NCI-H510A treated with DMSO at 0.1 percent for 48 hours (cell line): Measurements from ENCODE around the gene IPO9.
"Not testable (repeated sequence)": the region's sequence is repeated elsewhere in the genome, so short reads cannot be mapped to it uniquely, and the experiment has no call there.

Experiments used
- DNase-seq: peaks from one replicate; lab custom pipeline; 2025; lab: John Stamatoyannopoulos, UW

The IPO9 gene

GRCh38 chr1:201809876-201810275, 19.1 kb upstream of the IPO9 start:
- no peak for DNase-seq

DNA sequence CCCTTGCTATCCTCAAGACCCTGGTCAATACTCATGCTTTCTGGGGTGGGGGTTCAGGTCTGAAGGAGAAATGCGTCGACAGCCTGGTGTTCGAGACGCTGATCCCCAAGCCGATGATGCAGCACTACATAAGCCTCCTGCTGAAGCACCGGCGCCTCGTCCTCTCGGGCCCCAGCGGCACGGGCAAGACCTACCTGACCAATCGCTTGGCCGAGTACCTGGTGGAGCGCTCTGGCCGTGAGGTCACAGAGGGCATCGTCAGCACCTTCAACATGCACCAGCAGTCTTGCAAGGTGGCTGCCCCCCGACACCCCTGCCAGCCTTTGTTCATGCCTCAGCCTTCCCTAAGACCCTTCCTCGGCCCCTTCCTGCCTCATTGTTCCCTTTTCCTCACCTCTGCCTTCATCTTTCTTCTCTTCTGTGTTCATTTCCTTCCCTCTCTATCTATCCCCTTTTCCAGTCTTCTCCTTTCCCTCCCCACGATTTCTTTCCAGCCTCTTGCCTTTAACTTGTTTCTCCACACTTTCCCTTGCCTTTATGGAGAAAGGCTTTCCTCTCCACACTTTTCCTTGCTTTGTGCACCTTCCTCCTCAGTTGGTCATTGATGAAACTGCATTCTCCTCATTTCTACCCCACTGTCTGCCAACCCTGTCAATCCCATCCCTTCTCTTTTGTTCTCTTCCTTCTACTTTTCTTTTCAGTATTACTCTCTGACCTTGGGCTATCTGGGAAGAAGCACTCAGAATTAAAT, 18.3 kb upstream of the IPO9 start:
- DNase-seq = no peak

- no peak for DNase-seq
Observed at GRCh38 chr1:201813226-201813625, 15.7 kb upstream of the IPO9 start.

DNA sequence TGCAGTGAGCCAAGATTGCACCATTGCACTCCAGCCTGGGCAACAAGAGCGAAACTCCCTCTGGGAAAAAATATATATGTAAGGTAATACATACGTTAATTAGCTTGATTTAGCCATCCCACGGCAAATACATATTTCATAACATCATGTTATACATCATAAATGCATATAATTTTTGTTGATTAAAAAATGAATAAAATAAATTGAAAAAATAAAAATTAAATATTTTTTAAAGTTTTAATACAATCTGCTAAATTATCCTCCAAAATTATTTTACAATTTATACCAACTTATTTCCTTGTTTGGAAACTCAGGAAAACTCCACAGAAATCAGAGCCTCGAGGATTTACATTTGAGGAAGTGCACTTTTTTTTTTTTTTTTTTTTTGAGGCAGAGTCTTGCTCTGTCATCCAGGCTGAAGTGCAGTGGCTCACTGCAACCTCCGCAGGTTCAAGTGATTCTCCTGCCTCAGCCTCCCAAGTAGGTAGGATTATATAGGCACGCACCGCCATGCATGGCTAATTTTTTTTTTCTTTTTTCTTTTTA, 12.6 kb upstream of the IPO9 start:
- DNase-seq = no peak

- DNase-seq = no peak
Observed at GRCh38 chr1:201818971-201819750, 9.8 kb upstream of the IPO9 start.

- DNase-seq = no peak
Observed at GRCh38 chr1:201820413-201820812, 8.5 kb upstream of the IPO9 start.

- no peak for DNase-seq
Observed at GRCh38 chr1:201825245-201825644, 3.7 kb upstream of the IPO9 start.

DNA sequence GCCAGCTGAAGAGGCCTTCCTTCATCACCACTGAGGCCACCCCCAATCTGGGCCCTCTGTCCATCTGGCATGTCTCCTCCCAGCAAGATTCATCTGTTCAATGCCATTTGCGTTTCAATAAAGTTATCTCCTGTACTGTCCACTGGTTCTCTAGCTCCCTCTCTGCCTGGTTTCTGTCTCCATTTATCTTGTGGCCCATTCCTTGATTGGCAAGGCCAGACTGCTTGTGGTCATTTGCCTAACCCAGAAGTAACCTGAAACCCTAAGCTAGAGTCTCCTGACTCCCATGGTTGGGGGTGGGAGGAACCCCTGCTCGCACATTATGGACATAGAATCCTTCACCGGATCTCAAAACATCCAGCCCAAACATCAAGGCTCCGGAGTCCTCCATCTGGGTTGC, 2.1 kb upstream of the IPO9 start:
- DNase-seq = peak; percentile 6

DNA sequence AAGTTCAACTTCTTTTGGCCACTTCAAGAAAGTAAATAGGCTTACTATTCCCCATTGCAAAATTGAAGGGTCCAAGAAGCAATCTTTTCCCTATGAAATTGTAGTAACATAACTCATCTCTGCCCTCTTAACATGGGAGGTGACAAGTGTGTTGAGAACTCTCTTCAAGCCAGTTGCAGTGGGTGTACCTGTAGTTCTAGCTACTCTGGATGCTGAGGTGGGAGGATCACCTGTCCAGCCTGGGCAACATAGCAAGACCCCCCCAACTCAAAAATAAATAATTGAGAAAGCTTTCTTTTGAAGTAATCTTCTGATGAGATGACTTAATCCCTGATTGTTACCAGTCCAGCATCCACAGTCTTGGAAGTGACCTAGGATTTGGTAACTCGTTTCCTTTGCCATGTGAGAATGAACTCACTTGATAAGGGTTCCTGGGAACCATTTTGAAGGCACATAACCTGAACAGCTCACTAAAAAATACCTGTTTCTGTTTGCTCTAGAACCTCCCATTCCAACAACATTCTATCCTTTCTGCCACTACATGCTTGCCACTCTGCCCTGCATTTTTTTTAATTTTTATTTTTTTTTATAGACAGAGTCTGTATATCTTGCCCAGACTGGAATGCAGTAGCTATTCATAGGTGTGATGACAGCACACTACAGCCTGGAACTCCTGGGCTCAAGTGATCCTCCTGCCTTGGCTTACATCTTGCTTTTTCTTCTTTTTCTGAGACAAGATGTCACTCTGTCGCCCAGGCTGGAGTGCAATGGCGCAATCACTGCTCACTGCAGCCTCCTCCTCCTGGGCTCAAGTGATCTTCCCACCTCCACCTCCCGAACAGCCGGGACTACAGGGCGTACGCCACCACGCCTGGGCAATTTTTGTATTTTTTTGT, 1.4 kb upstream of the IPO9 start:
- peak; percentile 5 for DNase-seq

DNA sequence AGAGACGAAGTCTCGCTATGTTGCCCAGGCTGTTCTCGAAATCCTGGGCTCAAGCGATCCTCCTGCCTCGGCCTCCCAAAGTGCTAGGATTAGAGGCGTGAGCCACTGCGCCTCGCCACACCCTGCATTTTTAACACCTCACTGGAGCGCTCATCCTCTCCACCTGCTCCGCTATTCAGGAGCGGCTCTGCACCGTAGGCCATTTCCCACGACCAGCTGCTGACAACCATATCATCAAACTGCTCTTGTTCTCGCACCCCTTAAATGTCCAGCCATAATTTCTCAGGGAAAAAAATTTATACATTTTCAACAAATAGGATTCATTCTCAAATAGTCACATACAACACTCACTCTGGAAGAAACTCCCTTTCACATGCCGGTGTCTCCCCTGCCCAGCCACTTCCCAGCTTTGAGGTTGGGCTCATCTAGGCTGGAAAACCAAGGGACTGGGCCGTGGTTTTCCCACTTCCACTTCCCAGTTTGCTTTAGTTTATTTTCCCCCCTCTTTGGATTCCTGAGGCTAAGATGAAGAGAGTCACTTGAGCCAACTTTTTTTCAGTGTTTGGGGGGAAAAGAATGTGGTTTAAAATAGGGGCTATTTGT, 639 bp upstream of the IPO9 start:
- peak; percentile 43 for DNase-seq

DNA sequence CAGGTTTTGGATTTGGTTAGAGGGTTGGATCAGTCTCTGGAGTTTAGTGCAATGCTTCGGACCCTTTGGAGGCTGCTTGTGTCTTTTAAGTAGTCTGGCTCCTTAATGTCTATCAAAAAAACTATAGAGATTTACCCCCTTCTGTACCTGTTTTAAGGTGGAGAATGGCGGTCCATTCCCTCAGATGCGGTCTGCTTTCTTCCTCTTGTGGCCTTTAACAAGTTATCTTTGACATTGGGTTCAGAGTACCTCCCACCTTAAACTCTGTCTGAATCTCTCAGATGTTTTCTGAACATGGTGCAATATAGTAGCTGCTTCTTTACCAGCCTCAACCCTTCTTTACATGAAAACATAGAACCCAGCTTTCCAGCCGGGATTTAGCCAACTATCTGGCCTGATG, 2.4 kb downstream of the IPO9 start:
- no peak for DNase-seq

- DNase-seq = no peak
Observed at GRCh38 chr1:201834621-201835020, 5.7 kb downstream of the IPO9 start.

- DNase-seq = no peak
Observed at GRCh38 chr1:201838381-201838780, 9.4 kb downstream of the IPO9 start.

DNA sequence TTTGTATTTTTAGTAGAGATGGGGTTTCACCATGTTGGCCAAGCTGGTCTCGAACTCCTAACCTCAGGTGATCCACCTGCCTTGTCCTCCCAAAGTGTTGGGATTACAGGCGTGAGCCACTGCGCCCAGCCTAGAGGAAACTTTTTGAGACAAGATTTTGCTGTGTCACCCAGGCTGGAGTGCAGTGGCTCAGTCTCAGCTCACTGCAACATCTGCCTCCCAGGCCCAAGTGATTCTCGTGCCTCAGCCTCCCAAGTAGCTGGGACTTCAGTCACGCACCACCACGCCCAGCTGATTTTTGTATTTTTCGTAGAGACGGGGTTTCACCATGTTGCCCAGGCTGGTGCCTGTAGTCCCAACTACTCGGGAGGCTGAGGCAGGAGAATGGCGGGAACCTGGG, 10.1 kb downstream of the IPO9 start:
- not testable (repeated sequence) for DNase-seq

GRCh38 chr1:201840055-201840454, 11.1 kb downstream of the IPO9 start:
- DNase-seq = no peak

DNA sequence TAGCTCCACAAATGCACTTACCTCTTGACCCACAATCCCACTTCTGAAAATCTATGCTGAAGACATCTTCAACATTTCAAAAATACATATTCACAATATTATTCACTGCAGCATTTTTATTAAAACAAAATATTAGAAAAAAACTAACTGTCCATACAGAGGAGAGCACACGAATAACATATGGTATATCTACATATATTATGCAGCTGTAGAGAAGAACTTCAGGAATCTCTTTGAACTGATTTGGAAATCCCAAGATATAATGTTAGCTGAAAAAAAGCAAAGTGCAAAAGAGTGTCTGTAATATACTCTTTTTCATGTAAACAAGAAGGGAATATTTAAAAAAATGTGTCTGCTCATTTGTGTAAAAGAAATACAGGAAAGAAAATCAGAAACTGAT, 11.5 kb downstream of the IPO9 start:
- no peak for DNase-seq

- no peak for DNase-seq
Observed at GRCh38 chr1:201841265-201841912, 12.4 kb downstream of the IPO9 start.

- no peak for DNase-seq
Observed at GRCh38 chr1:201842472-201843027, 13.6 kb downstream of the IPO9 start.

DNA sequence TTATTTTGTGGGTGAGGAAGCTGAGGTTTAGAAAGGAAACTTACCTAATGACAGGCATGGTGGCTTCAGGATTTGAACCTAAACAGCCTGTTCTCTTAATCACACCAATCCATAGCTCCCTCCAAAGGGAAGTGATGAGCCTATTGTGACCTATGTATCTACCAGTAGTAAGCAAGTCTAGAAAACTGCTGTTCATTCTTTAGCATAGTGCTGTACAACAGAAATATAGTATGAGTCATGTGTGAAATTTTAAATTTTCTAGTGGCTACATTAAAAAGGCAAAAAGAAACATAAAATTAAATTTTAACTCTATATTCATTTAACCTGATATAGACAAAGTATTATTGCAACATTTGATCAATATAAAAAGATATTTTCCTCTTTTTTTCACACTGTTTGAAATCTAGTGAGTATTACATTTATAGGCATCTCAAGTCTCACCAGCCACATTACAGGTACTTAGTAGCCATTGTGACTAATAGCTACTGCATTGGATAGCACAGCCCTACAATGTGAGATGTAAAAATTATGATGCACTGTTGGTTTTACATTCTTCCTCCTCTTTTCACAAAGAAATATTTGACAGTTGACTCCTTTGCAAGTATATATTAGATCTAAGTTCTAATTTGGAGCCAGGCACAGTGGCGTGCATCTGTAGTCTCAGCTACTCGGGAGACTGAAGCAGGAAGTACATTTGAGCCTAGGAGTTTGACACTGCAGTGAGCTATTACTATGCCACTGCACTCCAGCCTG, 16.6 kb downstream of the IPO9 start:
- no peak for DNase-seq

DNA sequence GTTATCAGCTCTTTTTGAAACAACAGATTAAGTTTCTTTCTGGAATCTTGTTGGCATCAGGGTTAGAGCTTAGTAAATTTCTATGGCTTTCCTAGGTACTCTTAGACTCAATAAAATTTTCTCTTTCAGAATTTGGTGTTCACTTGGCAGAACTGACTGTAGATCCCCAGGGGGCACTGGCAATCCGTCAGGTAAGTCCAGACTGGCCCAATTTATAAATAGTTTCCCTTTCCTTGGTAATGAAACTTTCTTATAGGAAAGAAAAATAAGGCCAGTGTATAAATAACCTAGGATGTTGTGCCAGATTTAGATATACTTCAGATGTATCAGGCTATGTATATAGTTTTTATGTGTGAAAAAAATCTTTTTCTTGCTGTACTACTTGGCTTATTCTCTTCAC, 18.2 kb downstream of the IPO9 start:
- DNase-seq = no peak
